Stimulated activated naive CD8-positive, alpha-beta T cell treated with anti-CD3 and anti-CD28 coated beads, Interleukin-15, amount 100 ng/mL, for 72 hours (primary cell): Measurements from ENCODE around the gene C3orf22.
"Not testable (repeated sequence)": the region's sequence is repeated elsewhere in the genome, so short reads cannot be mapped to it uniquely, and the experiment has no call there.

Experiments used
- ATAC-seq: fragments of 150-1000 bp; cut with Tn5 transposase; 2 replicates; pipeline ENCODE4 v1.10.0; 2021; ENCODE audit warnings: mild to moderate bottlenecking, moderate library complexity
- DNase-seq, 2 donors: peaks; one replicate each; pipeline ENCODE4 v3.0.0; 2021 to 2022
- H3K27ac Mint-ChIP-seq, 2 donors: one replicate each; pipeline ENCODE4 v1.8.0; 2022; ENCODE audit warnings: mild to moderate bottlenecking in 2 of 2, mixed read lengths in 2 of 2, moderate library complexity in 2 of 2
- H3K27me3 Mint-ChIP-seq: one replicate; pipeline ENCODE4 v1.8.0; 2022; ENCODE audit warnings: mixed read lengths
- H3K4me1 Mint-ChIP-seq: one replicate; pipeline ENCODE4 v1.8.0; 2022; ENCODE audit warnings: mild to moderate bottlenecking, mixed read lengths
- H3K4me3 Mint-ChIP-seq, 2 donors: one replicate each; pipeline ENCODE4 v1.8.0; 2022; ENCODE audit warnings: mild to moderate bottlenecking in 2 of 2, mixed read lengths in 2 of 2, moderate library complexity in 1 of 2
- H3K9me3 Mint-ChIP-seq, 2 donors: one replicate each; pipeline ENCODE4 v1.8.0; 2022; ENCODE audit warnings: mixed read lengths in 2 of 2

Gene C3orf22

DNA sequence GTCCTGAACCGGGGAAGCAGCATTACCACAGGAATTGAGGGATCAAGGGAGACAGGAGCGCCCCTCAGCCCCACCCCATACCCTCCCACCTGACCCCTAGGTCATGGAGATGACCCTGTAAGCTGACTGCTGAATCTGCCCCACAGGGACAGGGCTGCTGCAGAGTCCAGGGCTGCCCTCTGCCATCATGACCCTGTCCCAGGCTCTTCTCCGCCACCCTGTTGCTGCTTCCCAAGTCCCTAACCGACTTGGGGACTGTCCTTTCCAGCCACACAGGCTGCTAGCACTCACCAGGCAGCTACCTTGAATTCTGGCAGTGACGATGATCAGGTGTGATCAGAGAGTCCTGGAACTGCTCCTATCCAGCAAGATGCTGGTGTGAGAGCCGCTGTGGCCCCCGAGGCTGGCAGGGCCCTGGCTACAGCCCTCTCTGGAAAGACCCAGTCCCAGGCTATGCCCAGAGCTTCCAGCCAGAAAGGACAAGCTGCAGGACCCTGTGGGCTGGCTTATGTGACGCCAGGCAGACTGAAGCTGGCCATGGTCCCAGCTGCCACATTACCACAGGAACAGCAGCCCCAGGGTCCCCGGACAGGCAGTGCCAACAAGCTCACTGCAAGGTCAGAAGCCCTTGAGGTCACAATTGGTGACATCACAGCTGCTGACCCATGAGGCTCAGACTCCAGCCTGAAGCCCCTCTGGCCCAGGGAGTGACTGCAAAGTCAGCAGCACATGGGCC lies at the start of gene C3orf22:
C3orf22 (minus strand) TSS at position 597 of the 736 bp plus-strand sequence. CDS start 5,542 bp downstream, outside the sequence.
- Mint-ChIP-seq H3K4me1 (no peaks in the 10 kb centered on the region), H3K4me3 (no peak within 1 kb of the TSS), H3K27me3 (peaks cover 5% of the 10 kb centered on the region), H3K9me3 (peaks cover 6 to 16% of the 10 kb centered on the region in 2 donors), H3K27ac (no peak within 1 kb of the TSS)
- DNase-seq (no peak), ATAC-seq (peak; percentile 21)

DNA sequence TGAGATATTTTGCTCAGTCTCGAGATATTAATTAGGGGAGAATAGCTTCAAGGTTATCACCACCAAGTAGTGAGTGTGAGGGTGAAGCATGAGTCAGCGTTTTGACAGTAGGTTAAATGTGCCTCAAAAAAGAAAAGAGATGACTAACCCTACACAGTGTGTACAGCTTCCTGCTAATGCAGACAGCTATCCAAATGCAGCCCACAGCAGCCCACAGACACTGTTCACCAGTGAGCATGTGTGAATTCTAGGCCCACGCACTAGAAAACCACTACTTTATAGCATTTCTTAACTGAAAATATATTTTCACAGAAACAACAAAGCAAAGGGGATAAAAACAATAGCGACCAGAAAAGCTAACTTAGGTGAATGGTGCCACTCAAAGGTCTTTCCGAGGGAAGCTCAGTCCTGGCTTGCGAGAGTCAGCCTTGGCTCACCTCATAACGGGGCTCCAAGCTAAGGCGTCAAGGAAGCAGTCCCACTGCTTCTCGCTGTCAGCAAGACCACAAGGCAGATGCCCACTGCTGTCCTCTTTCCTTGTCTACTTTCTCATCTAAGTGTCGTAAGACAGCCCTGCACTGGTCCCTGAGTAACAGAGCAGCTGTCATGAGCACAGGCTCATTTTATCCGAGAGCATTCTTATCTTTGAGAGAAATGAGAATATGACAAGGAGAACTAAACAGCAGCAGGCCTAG lies 48.6 kb upstream of the C3orf22 start:
- Mint-ChIP-seq H3K9me3 (no peaks in the 10 kb centered on the region), H3K4me1 (peaks cover 7% of the 10 kb centered on the region), H3K27me3 (no peaks in the 10 kb centered on the region), H3K4me3 (no peak overlapping the region), H3K27ac (no peak overlapping the region)
- DNase-seq (no peak), ATAC-seq (peak; percentile 89)

DNA sequence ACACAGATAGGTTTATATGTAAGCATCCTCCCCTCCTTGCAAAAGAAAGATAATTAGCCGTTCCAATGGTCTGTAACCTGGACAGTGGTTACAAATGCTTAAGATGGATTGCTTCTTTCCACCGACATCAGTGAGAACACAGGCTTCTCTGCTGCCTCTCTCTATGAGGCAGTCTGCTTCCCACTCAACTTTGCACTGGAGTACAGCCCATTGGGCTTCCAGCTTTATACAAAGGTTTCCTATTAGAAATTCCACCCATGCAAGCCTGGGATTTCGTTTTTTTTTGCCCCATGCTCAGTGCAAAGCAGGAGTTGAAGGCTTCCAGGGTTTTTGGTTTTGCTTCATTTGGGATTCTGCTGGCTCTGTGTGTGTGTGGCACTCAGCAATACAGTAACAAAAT lies 47.3 kb upstream of the C3orf22 start:
- H3K27me3 Mint-ChIP-seq, result no peaks in the 10 kb centered on the region
- H3K4me3 Mint-ChIP-seq, result no peak overlapping the region
- H3K9me3 Mint-ChIP-seq, result no peaks in the 10 kb centered on the region
- ATAC-seq (no peak), DNase-seq (no peak)
- no peak overlapping the region for H3K27ac Mint-ChIP-seq
- peaks cover 5% of the 10 kb centered on the region for H3K4me1 Mint-ChIP-seq

GRCh38 chr3:126604691-126605090 lies 46.0 kb upstream of the C3orf22 start:
- Mint-ChIP-seq H3K4me1 (peaks cover 5% of the 10 kb centered on the region), H3K27me3 (no peaks in the 10 kb centered on the region), H3K4me3 (no peak overlapping the region), H3K9me3 (no peaks in the 10 kb centered on the region), H3K27ac (no peak overlapping the region)
- ATAC-seq (no peak), DNase-seq (no peak)

- no peak for DNase-seq
- Mint-ChIP-seq H3K4me3 (no peak overlapping the region), H3K4me1 (no peaks in the 10 kb centered on the region), H3K27me3 (no peaks in the 10 kb centered on the region), H3K27ac (no peak overlapping the region), H3K9me3 (peaks cover 4 to 6% of the 10 kb centered on the region in 2 donors)
- ATAC-seq, result no peak
These were observed 40.4 kb upstream of the C3orf22 start for GRCh38 chr3:126599101-126599500.

GRCh38 chr3:126595479-126595878 lies 36.7 kb upstream of the C3orf22 start:
- DNase-seq, ATAC-seq, H3K4me1 Mint-ChIP-seq, H3K4me3 Mint-ChIP-seq, H3K27ac Mint-ChIP-seq, H3K27me3 Mint-ChIP-seq: not testable (repeated sequence)
- H3K9me3 Mint-ChIP-seq, result peaks cover 25 to 27% of the 10 kb centered on the region in 2 donors

DNA sequence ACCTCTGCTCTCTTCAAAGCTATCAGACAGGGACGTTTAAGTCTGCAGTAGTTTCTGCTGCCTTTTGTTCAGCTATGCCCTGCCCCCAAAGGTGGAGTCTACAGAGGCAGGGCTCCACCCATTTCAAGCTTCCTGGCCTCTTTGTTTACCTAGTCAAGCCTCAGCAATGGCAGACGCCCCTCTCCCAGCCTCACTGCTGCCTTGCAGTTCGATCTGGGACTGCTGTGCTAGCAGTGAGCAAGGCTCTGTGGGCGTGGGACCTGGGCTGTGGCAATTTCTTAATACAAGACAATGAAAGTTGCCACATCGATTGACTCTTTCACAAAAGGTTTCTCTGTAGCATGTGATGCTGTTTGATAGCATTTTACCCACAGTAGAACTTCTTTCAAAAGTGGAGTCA lies 32.8 kb upstream of the C3orf22 start:
- peaks cover 48 to 56% of the 10 kb centered on the region in 2 donors for H3K9me3 Mint-ChIP-seq
- not testable (repeated sequence) for ATAC-seq, H3K4me1 Mint-ChIP-seq, H3K4me3 Mint-ChIP-seq, H3K27ac Mint-ChIP-seq, DNase-seq, H3K27me3 Mint-ChIP-seq

DNA sequence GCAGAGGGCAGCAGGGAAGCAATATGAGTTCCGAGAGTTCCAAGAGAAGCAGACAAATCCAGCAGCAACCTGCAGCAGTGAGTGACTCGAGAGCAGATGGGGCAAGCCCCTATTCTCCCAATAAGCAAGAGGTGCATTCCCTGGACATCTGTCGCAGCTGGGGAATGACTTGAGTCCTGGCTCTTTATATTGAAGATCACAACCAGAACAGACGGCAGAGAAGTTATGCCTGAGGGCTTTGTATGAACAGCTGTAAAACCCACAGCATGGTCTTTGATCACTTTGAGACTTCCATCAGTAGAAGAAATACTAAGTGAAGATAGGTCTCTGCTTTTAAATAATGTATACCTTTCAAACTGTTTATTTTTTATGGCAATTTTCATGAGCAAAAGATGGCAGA lies 23.6 kb upstream of the C3orf22 start:
- Mint-ChIP-seq H3K4me3 (no peak overlapping the region), H3K27me3 (no peaks in the 10 kb centered on the region), H3K27ac (no peak overlapping the region), H3K4me1 (no peaks in the 10 kb centered on the region), H3K9me3 (peaks cover 7 to 8% of the 10 kb centered on the region in 2 donors)
- DNase-seq (no peak), ATAC-seq (no peak)

GRCh38 chr3:126581569-126581968 lies 22.8 kb upstream of the C3orf22 start:
- no peaks in the 10 kb centered on the region for H3K4me1 Mint-ChIP-seq
- H3K4me3 Mint-ChIP-seq, result no peak overlapping the region
- peaks cover 0 to 1% of the 10 kb centered on the region in 2 donors for H3K9me3 Mint-ChIP-seq
- DNase-seq (no peak), ATAC-seq (no peak)
- no peak overlapping the region for H3K27ac Mint-ChIP-seq
- no peaks in the 10 kb centered on the region for H3K27me3 Mint-ChIP-seq

DNA sequence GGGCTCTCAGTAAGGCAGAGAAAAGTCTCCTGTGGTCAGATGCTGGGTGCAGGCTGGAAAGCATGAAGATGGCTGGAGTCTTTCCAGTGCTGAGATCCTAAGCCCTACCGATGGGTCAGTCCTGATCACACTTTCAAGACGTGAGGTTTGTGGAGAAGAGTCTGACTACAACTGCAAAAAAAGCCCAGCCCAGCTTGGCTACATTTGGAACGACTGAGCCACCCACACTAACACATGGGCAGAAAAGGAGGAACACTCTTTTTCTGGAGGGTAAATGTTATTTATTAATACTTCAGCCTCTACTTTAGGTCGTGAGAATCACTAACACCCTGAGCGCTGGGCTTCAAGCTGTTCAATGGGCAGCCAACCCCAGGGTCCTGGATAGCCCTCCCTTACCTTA lies 22.0 kb upstream of the C3orf22 start:
- H3K4me1 Mint-ChIP-seq, result no peaks in the 10 kb centered on the region
- H3K4me3 Mint-ChIP-seq, result no peak overlapping the region
- DNase-seq, result no peak
- H3K27me3 Mint-ChIP-seq, result no peaks in the 10 kb centered on the region
- H3K27ac Mint-ChIP-seq, result no peak overlapping the region
- H3K9me3 Mint-ChIP-seq, result no peaks in the 10 kb centered on the region
- ATAC-seq, result no peak

DNA sequence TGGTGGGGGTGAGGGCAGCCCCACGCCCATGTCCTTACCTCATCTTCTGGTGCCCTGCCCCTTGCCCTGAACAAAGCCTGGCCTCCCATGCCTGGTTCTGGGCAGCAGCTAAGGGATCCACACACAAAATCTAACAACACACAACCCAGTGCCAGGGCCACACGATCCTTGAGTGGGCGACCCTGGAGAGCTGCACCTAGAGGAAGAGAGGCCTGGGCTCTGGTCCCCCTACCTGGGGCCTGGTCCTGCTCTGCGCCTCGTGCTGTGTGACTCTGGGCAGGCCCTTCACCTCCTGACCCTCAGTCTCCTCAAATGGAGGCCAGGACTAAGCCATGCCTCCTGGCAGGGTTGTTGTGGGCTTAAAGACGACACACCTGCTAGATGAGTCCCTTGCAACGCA lies 20.0 kb upstream of the C3orf22 start:
- peak; percentile 33 for ATAC-seq
- H3K4me3 Mint-ChIP-seq, result no peak overlapping the region

GRCh38 chr3:126577261-126577660 lies 18.5 kb upstream of the C3orf22 start:
- no peaks in the 10 kb centered on the region for H3K4me1 Mint-ChIP-seq
- H3K27ac Mint-ChIP-seq, result no peak overlapping the region
- H3K27me3 Mint-ChIP-seq, result no peaks in the 10 kb centered on the region
- DNase-seq, result no peak
- no peaks in the 10 kb centered on the region for H3K9me3 Mint-ChIP-seq
- H3K4me3 Mint-ChIP-seq, result no peak overlapping the region
- ATAC-seq, result no peak

More for the DNA sequence above, 20.0 kb upstream of the C3orf22 start:
- no peaks in the 10 kb centered on the region for H3K27me3 Mint-ChIP-seq
- no peak for DNase-seq
- peak overlapping the region in 1 of 2 donors; percentile 54 for H3K27ac Mint-ChIP-seq
- H3K4me1 Mint-ChIP-seq, result no peaks in the 10 kb centered on the region
- no peaks in the 10 kb centered on the region for H3K9me3 Mint-ChIP-seq

DNA sequence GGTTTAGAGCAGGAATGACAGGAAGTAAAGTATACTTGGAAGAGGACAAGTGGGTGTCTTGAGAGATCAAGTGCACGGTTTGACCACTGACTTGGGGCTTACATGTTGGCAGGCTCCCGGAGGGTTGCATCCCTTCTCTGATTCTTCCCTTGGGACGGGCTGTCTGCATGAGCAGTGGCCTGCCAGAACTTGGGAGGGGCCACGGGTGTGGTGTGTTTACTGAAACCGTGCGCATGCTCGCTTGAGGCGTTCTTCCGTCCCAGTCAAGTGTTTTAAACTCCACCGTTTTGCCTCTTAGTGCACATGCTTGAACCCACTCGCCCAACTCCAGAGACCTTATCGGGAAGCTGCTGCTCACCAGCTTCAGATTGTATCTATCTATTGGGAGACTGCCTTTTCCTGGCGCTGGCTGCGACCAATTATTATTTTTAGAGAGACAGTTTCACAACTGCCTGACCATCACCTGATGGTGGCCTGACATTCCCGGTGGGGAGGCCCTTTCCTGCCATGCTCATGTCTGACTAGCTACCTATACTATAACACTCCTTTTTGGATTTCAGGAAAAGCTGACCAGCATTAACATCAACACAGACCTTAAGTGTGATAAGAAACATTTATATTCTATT lies 14.9 kb upstream of the C3orf22 start:
- Mint-ChIP-seq H3K4me3 (no peak overlapping the region), H3K4me1 (no peaks in the 10 kb centered on the region), H3K9me3 (no peaks in the 10 kb centered on the region), H3K27me3 (no peaks in the 10 kb centered on the region), H3K27ac (peak overlapping the region; percentile 33 to 59)
- ATAC-seq, result no peak
- no peak for DNase-seq

GRCh38 chr3:126571078-126571477 lies 12.3 kb upstream of the C3orf22 start:
- H3K27me3 Mint-ChIP-seq, result peaks cover under 1% of the 10 kb centered on the region
- no peaks in the 10 kb centered on the region for H3K4me1 Mint-ChIP-seq
- H3K27ac Mint-ChIP-seq, result no peak overlapping the region
- no peaks in the 10 kb centered on the region for H3K9me3 Mint-ChIP-seq
- DNase-seq, result no peak
- ATAC-seq, result no peak
- no peak overlapping the region for H3K4me3 Mint-ChIP-seq

DNA sequence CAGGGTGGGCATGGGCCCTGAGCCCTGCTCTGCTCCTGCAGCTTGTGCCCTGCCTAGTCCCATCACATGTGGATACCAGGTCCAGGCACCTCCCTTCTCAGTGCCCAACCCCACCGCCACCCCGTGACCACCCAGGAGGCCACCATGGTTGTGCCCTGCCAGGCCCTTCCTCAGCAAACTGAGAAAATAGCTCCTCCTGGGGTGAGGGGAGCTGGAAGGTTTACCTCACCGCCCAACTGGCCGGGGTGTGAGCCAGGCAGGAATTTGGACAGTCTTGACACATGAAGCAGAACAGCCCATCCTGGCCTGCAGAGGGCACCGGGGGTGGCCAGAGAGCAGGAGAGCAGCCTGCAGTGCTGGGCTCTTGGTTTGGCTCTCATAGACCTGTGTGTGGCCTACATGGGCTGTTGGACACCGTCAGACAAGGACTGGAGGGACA lies 11.4 kb upstream of the C3orf22 start:
- Mint-ChIP-seq H3K9me3 (no peaks in the 10 kb centered on the region), H3K27me3 (peaks cover 9% of the 10 kb centered on the region), H3K4me3 (no peak overlapping the region), H3K27ac (peak overlapping the region in 1 of 2 donors; percentile 33), H3K4me1 (no peaks in the 10 kb centered on the region)
- DNase-seq (no peak), ATAC-seq (peak; percentile 40)

GRCh38 chr3:126569390-126569975 lies 10.8 kb upstream of the C3orf22 start:
- DNase-seq, result no peak
- no peaks in the 10 kb centered on the region for H3K9me3 Mint-ChIP-seq
- ATAC-seq, result peak; percentile 15
- peaks cover 9% of the 10 kb centered on the region for H3K27me3 Mint-ChIP-seq
- H3K4me3 Mint-ChIP-seq, result no peak overlapping the region
- H3K27ac Mint-ChIP-seq, result peak overlapping the region in 1 of 2 donors; percentile 13
- no peaks in the 10 kb centered on the region for H3K4me1 Mint-ChIP-seq
